Gastroesophageal sphincter (tissue), 3 donors: Measurements from ENCODE around the gene PKHD1.

Source experiments
- CTCF ChIP-seq, 4 experiments: fragments of 200-600 bp in 2 of 4; fragments of 450-650 bp in 2 of 4; sonication (generic) in 1 of 4; IDR thresholded peaks; one replicate each; pipeline ENCODE4 v1.5.1; 2017 to 2019; ENCODE audit warnings: antibody characterized with exemption in 4 of 4, mild to moderate bottlenecking in 2 of 4, moderate library complexity in 2 of 4
- EP300 ChIP-seq: sonication (generic); formaldehyde crosslinking; IDR thresholded peaks from one replicate; pipeline ENCODE4 v1.6.1; 2017; ENCODE audit warnings: antibody characterized with exemption, mild to moderate bottlenecking
- POLR2A ChIP-seq, 2 donors: fragments of 450-650 bp; IDR thresholded peaks; one replicate each; pipeline ENCODE4 v1.6.1; 2017; ENCODE audit warnings: antibody characterized with exemption in 2 of 2, mild to moderate bottlenecking in 2 of 2, moderate library complexity in 1 of 2
- POLR2AphosphoS5 ChIP-seq: sonication (generic); formaldehyde crosslinking; IDR thresholded peaks from one replicate; pipeline ENCODE4 v1.6.1; 2017; ENCODE audit warnings: antibody characterized with exemption

DNA sequence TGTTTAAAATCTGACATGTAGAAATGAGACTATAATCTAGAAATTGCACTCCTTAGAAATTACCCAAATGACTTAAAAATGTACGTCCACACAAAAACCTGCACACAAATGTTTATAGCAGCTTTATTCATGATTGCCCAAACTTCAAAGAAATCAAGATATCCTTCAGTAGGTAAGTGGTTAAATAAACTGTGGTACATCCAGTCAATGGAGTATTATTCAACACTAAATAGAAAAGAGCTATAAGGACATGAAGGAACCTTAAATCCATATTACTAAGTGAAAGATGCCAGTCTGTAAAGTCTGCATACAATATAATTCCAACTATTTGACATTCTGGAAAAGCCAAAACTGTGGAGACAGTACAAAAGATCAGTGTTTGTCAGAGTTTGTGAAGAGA lies 513.4 kb downstream of the PKHD1 start:
- TF ChIP-seq EP300, result no peak
- no peak for TF ChIP-seq POLR2A (IDR thresholded peaks at IDR 0.05)
- no peak for TF ChIP-seq CTCF (IDR thresholded peaks at IDR 0.05)
- no peak for TF ChIP-seq POLR2AphosphoS5
